D341Med (cell line): ENCODE results near the gene AHRR.
"Not testable (repeated sequence)": the region's sequence is repeated elsewhere in the genome, so short reads cannot be mapped to it uniquely, and the experiment has no call there.

ENCODE experiments used
- DNase-seq: peaks from one replicate; pipeline ENCODE4 v3.0.0; 2012; ENCODE audit warnings: low spot score

The AHRR gene

DNA sequence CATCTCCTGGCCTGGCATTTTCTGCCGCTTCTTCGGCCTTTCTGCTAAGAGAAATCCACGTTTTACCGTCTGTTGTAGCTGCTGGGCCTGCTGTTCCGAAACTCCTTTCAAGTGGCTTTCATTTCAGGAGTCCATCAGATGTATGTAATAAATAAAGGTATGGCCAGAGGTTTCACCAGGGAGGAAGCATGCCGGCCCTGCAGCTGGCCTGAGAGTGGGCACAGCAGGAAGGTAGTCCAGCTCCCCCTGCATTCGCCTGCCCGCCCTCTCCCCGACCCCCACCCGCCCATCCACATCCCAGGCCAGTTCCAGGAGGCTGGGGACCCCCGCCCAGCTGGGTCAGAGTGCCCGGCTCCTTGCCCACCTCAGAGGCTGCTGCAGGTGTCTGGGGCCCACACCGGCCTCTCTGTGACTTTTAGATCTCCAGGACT, 75.0 kb downstream of the AHRR start:
- DNase-seq, result peak; percentile 41

GRCh38 chr5:398141-398474, 76.6 kb downstream of the AHRR start:
- DNase-seq, result not testable (repeated sequence)

- DNase-seq, result no peak
Measured at GRCh38 chr5:398475-399295, 77.2 kb downstream of the AHRR start.

GRCh38 chr5:399296-400281, 78.1 kb downstream of the AHRR start:
- DNase-seq, result peak; percentile 76

DNA sequence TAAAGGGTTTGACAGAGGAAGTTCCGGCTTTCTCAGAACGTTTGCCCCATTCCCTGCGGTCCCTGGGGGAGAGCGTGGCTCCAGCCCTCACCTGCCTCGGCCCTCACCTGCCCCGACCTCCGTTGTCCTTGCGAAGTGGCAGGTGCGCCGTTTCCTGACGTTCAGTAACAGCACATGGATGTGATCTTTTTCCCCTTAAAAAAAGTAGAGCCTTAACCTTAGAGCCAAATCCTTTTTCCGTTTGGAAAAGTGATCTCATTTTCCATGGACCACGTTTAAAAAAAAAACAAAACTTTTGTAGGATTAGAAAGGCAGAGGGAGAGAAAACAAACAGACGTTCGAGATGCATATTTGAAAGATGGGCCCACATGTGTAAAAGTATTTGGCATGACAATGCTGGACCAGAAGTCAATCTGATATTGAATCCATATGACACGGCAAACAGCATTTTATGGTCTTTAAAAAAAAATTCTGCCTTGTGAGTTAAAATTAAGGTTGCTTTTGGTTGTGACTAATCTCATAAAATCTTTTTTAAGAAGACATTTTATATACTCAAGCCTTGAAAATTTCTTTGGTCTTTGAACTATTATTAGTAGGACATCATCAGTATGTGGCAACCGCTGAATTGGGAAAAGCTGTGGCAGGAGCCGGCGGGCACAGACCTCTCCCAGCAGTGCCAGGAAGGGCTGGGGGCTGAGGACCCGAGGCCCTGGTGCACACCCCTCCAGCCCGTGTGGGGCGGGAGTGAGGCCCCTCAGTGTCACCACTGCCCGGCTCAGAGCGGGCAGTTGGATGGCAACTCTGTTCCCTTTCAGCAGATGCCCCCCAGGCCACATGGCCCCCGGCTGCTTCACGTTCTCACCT, 79.0 kb downstream of the AHRR start:
- no peak for DNase-seq

GRCh38 chr5:401146-402034, 79.9 kb downstream of the AHRR start:
- DNase-seq, result no peak

GRCh38 chr5:402219-402614, 80.7 kb downstream of the AHRR start:
- not testable (repeated sequence) for DNase-seq

DNA sequence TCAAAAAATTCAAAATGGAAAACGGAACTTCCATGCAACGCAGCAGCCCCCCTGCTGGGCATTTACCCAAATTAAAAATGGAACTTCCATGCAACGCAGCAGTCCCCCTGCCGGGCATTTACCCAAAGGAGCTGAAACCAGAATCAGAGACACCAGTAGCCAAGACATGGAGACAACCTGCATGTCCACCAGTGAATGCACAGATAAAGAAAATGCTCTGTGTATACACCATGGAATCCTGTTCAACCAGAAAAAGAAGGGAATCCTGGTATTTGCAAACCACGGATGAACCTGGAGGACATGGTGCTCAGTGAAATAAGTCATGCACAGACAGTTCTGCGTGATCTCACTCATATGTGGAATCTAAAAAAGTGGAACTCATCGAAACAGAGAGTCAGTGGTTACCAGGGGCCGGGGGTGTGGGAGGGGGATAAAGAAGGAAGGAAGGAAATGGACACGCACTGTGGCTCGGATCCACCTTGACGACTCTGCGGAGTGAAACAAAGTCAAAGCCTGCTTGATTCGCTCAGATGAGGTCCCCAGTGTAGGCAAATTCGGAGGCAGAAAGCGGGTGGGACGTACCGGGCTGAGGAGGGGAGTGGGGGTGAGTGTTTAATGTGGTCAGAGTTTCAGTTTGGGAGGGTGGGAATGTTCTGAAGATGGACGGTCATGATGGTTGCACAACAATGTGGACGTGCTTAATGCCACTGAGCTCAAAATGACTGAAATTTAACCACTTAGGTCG, 81.3 kb downstream of the AHRR start:
- DNase-seq, result no peak

DNA sequence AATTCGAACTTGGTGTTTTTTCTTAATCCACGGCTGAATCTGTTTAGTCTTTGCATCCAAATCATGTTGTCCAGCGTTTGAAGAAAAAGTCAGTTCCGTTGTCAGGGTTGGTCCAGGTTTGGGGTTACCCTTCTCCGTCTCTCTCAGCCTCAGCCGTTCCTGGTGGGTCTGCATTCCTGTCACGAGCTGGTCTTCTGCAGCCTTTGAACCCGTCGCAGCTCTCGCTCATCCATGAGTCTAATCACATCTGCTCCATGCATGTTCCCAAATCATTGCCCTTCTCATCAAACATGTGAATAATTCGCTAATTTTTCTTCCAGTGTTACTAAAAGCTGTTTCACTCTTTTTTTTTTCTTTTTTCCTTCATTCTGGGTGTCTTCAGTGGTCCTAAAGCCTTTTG, 82.5 kb downstream of the AHRR start:
- DNase-seq, result no peak

DNA sequence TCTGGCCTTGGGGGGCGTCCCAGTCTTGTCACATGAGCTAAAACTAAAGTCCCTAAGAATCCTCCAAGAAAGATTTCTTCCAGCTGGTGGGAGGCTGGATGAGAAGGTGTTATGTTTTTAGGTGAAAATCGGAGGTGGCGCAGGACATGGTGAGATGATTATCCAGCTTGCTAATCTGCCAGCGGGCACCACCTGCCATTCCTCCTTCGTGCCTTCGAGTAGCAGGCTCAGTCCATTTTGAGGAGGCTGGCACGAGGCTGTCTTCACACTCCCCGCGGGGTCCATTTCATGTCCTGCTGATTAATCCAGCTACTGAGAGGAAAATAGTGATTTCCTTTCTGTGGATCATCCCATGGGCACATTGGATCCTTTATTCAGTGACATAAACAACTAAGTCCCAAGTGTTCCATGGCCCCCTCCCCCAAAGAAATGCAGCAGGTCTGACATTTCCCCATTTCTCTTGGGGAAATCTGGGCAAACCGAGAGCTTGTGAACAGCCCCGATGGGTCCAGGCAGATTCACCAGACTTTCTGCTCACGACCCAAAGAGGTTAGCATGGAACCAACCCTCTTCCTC, 83.2 kb downstream of the AHRR start:
- no peak for DNase-seq

GRCh38 chr5:405421-405820, 83.9 kb downstream of the AHRR start:
- no peak for DNase-seq

GRCh38 chr5:406041-406440, 84.5 kb downstream of the AHRR start:
- no peak for DNase-seq

GRCh38 chr5:407051-407450, 85.5 kb downstream of the AHRR start:
- no peak for DNase-seq

GRCh38 chr5:407801-408268, 86.3 kb downstream of the AHRR start:
- no peak for DNase-seq

- no peak for DNase-seq
Measured at GRCh38 chr5:410911-411517, 89.5 kb downstream of the AHRR start.

DNA sequence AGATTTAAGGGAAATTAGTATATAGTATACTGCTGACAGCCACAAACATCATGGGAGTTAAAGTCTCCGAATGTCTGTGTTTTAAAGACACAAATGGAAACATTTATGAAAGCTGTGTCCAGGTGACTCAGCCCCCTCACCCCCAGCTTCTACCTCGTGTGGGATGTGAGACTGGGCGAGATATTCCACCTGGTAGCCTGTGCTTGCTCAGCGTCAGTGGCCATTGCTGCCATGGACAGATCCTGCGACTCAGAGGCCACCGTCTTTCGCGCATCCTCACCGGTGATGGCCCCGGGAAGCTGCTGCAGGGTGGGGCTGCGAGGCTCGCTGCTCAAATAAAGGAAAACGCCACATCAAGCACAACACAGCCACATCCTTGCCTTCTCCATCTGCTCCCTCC, 90.2 kb downstream of the AHRR start:
- DNase-seq, result no peak

DNA sequence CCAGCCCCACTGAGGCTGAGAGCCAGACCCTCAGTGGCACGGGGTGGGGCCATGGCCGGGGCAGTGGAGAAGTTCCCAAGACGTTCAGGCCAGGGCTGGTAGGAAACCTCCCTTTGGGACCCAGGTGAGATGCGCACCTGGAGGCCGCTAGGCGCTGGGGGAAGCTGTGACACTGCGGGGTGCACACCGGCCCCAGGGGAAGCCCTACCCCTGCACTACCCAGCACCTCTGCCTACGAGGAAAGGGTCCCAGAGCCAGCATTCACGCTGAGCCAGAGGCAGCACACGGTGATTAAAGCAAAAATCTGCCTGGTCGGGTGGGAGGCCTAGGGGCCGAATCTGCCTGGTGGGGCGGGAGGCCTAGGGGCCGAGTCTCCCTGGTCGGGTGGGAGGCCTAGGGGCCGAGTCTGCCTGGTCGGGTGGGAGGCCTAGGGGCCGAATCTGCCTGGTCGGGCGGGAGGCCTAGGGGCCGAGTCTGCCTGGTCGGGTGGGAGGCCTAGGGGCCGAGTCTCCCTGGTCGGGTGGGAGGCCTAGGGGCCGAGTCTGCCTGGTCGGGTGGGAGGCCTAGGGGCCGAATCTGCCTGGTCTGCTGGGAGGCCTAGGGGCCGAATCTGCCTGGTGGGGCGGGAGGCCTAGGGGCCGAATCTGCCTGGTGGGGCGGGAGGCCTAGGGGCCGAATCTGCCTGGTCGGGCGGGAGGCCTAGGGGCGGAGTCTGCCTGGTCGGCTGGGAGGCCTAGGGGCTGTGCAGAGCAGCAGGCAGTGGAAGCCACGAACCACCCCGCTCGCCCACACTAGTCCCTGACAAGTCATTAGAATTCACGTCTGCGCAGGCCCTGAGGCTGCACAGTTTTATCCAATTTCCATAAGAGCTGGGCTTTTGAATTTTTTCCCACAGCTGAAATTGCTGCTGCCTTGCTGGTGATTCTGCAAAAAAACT, 93.7 kb downstream of the AHRR start:
- not testable (repeated sequence) for DNase-seq

DNA sequence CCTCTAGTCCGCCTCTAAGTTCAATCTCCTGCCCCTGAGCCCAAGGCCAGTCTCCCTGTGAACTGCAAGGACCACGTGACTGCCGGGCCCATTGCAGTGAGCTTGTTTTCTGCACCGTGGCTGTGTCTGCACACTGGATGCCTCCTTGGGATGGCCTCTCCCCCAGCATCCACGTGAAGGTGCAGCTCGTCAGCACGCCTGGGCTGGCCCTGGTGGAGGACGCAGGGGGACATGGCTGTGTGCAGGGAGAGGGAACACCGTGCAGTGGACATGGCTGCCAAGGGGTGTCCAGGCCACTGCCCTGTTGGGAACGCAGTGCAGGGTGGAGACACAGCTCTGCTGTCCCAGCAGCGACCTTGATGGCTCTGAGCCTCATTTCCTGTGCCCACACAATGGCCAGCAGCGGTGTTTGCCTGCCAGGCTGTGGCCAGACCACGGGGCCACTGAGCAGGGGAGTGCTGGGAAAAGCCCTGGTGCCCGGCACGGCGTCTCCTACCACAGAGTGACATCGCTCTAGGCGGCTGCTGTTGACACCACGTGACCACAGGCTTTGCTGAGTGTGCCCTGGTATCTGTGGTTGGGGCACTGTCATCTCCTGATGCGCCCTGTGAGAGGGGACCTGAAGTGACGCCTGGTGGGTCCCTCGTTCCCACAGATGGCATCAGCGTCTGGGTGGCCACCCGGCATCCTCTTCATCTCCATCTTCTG, 94.6 kb downstream of the AHRR start:
- DNase-seq, result no peak
